Uterus (tissue), 4 donors: Measurements from ENCODE around the gene SRSF10. TPM values are rescaled to one million over a fixed set of nuclear protein-coding genes. Genes with fewer than 3 reads are reported as not detected.

ENCODE experiments used
- DNase-seq, 2 donors: peaks; one replicate each; pipeline ENCODE4 v3.0.0-alpha.2; 2019 to 2020
- H3K27ac ChIP-seq, 2 donors: fragments of 200-600 bp; sonication (generic); 1 replicate in 1 of 2; 2 replicates in 1 of 2; pipeline ENCODE4 v1.5.1; 2016 to 2018
- H3K27me3 ChIP-seq, 2 donors: fragments of 200-600 bp; sonication (generic); one replicate each; pipeline ENCODE4 v1.5.1; 2018 to 2019; ENCODE audit warnings: control low read depth in 1 of 2
- H3K36me3 ChIP-seq, 2 donors: fragments of 200-600 bp; sonication (generic); one replicate each; pipeline ENCODE4 v1.5.1; 2019; ENCODE audit warnings: control low read depth in 1 of 2
- H3K4me1 ChIP-seq, 2 donors: fragments of 200-600 bp; sonication (generic); one replicate each; pipeline ENCODE4 v1.5.1; 2018 to 2019; ENCODE audit warnings: control low read depth in 1 of 2
- H3K4me3 ChIP-seq, 2 donors: fragments of 200-600 bp; sonication (generic); 1 replicate in 1 of 2; 2 replicates in 1 of 2; pipeline ENCODE4 v1.5.1; 2018 to 2019; ENCODE audit warnings: mild to moderate bottlenecking in 1 of 2
- H3K9me3 ChIP-seq, 2 donors: fragments of 200-600 bp; sonication (generic); one replicate each; pipeline ENCODE4 v1.5.1; 2019; ENCODE audit warnings: control low read depth in 1 of 2
- CTCF ChIP-seq, 4 experiments: fragments of 200-600 bp in 2 of 4; fragments of 450-650 bp in 2 of 4; sonication (generic) in 2 of 4; IDR thresholded peaks; one replicate each; pipeline ENCODE4 v1.5.1; 2016 to 2019; ENCODE audit warnings: antibody characterized with exemption in 4 of 4, mild to moderate bottlenecking in 2 of 4, moderate library complexity in 1 of 4
- POLR2A ChIP-seq, 2 donors: fragments of 450-650 bp; IDR thresholded peaks; one replicate each; pipeline ENCODE4 v1.6.1; 2016; ENCODE audit warnings: antibody characterized with exemption in 2 of 2, mild to moderate bottlenecking in 1 of 2, moderate library complexity in 1 of 2
- intact Hi-C: fragments of 100-400 bp; cut with DNase I; formaldehyde crosslinking; loops from one replicate; pipeline ENCODE4 v1.15.1; 2023; ENCODE audit warnings: low total_unique reads
- total RNA-seq, 4 donors: library from RNA; depleted of rRNA in 3 of 4; stranded (reverse); fragments of >200 nt in 3 of 4; gene quantifications; one replicate each; pipeline versions ENCODE4 v1.1.0 to v1.2.4, GENCODE V29; 2014 to 2023
- donor health status: DM: yes; HTN: yes; CAD: no.

SRSF10 gene
- total RNA-seq, 4 donors from 2014 or later: 105 to 198 (median 162) TPM

- TF ChIP-seq CTCF (IDR thresholded peaks at IDR 0.05): no peak
- no peak for TF ChIP-seq POLR2A (IDR thresholded peaks at IDR 0.05)
- peaks cover 0 to 4% of the 10 kb centered on the region in 2 donors for H3K4me1 ChIP-seq
- no peak overlapping the region for H3K4me3 ChIP-seq
- intact Hi-C loops: no loop called here
- H3K36me3 ChIP-seq: no peaks in the 10 kb centered on the region
- H3K9me3 ChIP-seq: no peaks in the 10 kb centered on the region
- DNase-seq: no peak
- H3K27me3 ChIP-seq: no peaks in the 10 kb centered on the region
- H3K27ac ChIP-seq: peak overlapping the region in 1 of 2 donors; percentile 25
Measured at GRCh38 chr1:23923592-23924499, 56.3 kb downstream of the SRSF10 start.

GRCh38 chr1:23922321-23922943, 57.7 kb downstream of the SRSF10 start:
- DNase-seq: peak in 1 of 2 donors; percentile 23
- Histone ChIP-seq H3K36me3 (no peaks in the 10 kb centered on the region), H3K27me3 (no peaks in the 10 kb centered on the region), H3K4me3 (no peak overlapping the region), H3K9me3 (no peaks in the 10 kb centered on the region), H3K27ac (peak overlapping the region; percentile 37 to 76), H3K4me1 (peaks cover 0 to 4% of the 10 kb centered on the region in 2 donors)
- intact Hi-C loops: no loop called here
- no peak for TF ChIP-seq POLR2A (IDR thresholded peaks at IDR 0.05)
- no peak for TF ChIP-seq CTCF (IDR thresholded peaks at IDR 0.05)

- Histone ChIP-seq H3K36me3 (no peaks in the 10 kb centered on the region), H3K27ac (no peak overlapping the region), H3K9me3 (no peaks in the 10 kb centered on the region), H3K27me3 (no peaks in the 10 kb centered on the region), H3K4me3 (no peak overlapping the region), H3K4me1 (peaks cover 0 to 4% of the 10 kb centered on the region in 2 donors)
- intact Hi-C loops: no loop called here
- TF ChIP-seq CTCF (IDR thresholded peaks at IDR 0.05): peak; percentile 33 to 57 (median 47)
- no peak for TF ChIP-seq POLR2A (IDR thresholded peaks at IDR 0.05)
- DNase-seq: peak; percentile 55
Measured at GRCh38 chr1:23916209-23917131, 63.7 kb downstream of the SRSF10 start.

- no peak for TF ChIP-seq CTCF (IDR thresholded peaks at IDR 0.05)
- TF ChIP-seq POLR2A (IDR thresholded peaks at IDR 0.05): no peak
- Histone ChIP-seq H3K9me3 (no peaks in the 10 kb centered on the region), H3K4me1 (peaks cover 0 to 4% of the 10 kb centered on the region in 2 donors), H3K27me3 (no peaks in the 10 kb centered on the region), H3K36me3 (no peaks in the 10 kb centered on the region), H3K4me3 (no peak overlapping the region), H3K27ac (no peak overlapping the region)
- DNase-seq: no peak
- intact Hi-C loops: no loop called here
Measured at GRCh38 chr1:23915466-23915865, 64.7 kb downstream of the SRSF10 start.
